HG03571 (cell line): ENCODE data around the gene HOPX.
"Not testable (repeated sequence)": the region's sequence is repeated elsewhere in the genome, so short reads cannot be mapped to it uniquely, and the experiment has no call there.

Experiments
- ATAC-seq: cut with Tn5 transposase; IDR thresholded peaks from one replicate; pipeline ENCODE4 v1.9.1; 2021; ENCODE audit not compliant: unreplicated experiment

The HOPX gene

DNA sequence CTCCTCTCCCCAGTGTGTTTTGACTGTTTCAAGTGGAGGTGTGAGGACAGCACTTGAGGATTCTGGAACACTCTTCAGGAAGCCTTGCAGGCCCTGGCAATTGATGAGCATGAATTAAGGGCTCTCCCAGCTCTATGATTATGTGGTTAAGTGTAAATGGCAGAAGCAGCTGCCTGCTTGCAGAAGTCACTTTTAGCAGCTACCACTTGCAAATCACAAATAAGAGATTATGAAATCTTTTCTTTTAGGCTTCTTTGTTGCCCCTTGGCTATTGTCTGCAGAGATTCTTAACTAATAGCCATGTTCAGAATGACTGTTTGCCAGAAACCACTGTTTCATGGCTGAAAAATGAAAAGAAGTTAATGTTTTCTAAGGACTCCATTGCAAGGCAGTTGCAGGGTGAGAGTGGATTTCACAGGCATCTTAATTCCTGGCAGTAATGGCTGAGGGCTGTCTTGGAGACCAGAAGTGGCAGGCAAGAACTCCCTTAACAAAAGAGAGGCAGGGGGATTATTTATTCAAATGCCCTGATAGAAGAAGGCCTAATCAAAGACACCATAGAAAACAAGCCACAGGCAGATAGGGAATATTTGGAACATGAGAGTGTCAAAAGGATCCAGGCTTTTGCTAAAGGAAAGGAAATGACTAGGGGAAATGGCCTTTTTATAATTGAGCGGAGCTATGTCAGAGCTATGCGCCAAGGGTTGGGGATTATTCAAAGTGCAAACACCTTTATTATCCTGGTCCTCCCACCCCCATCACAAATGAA, 8.3 kb upstream of the HOPX start:
- ATAC-seq, result no peak

DNA sequence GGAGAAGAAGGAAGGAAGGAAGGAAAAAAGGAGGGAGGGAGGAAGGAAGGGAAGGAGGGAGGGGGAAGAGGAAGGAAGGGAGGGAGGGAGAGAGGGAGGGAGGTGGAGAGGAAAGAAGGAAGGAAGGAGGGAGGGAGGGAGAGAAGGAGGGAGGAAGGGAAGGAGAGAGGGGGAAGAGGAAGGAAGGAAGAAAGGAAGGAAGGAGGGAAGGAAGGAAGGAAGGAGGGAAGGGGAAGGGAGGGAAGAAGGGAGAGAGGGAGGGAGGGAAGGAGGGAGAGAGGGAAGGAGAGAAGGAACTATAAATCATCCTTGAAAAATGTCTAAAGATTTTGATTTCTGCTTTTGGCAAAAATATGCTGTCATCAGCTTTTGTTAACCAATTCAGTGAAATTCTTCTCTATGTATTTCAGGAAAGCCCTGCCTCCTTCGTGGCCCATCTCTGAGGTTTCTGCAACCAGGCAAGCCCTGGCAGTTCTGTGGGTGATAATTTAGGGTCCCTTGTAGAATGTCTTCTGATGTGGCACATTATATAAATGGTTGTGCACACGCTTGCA, 7.1 kb upstream of the HOPX start:
- ATAC-seq, result no peak

DNA sequence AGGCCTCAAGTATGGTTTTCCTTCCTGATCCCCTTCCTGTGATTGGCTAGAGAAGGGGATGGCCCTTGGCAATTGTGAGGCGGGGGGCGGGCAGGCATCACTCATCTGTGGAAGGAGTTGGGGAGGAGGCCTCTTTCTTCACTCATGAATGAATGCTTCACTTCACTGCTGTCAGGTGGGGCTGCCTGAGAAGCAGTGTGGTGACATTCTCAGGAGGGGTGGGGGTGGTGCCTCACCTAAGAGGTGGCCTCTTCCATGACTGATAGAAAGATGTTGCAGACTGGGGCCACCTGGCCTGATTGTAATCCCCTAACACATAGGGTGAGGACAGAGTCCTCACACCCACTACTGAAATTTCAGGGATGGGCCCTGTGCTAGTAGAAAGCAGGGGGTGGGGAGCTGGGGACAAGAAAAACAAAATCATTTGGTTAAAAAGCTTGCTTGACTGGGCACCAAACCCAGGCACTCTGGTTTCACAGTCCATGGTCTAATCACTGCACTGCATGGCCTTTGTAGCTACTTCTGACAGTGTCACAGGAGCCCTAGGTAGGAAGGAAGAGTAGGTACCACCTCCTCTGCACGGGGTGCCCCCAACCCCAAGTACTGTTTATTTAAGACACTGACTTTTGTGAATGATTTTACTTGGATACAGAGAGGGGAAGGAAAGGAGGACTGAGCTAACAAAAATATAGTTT, 5.6 kb upstream of the HOPX start:
- no peak for ATAC-seq

DNA sequence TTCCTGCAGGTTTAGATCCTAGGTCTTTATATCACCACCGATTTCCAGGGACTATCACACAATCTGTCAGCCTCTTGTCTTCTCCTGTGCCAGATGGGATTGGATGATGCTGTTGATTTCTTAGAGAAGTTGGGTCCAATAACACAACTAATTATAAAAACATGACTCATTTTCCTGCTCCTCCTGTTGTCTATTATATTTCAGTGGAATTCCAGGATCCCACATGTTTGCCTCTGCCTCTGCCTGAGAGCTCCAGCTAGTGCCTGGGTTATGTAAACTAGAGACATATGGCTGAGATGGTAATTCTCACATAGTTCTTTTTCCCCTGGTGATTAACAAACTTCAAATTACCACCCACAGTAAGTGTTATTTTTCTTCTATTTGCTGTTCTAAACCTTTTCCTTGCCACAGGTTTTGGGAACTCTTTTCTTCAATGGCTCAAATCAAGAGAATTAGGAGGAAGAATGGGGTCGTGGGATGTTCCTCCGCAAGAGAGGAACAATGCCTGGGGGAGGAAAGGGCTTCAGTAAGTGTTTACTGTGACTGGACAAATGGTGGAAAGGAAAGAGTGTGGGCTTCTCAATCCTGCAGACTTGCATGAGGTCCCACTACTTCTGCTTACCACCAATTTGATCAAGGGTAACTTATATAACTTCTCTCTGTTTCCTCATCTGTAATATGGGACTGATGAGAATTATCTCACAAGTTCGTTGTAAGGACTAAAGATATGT, 3.4 kb upstream of the HOPX start:
- ATAC-seq, result no peak

GRCh38 chr4:56683455-56683854, 2.4 kb upstream of the HOPX start:
- ATAC-seq, result no peak

- ATAC-seq, result no peak
Observed at GRCh38 chr4:56681853-56682525, 893 bp upstream of the HOPX start.

DNA sequence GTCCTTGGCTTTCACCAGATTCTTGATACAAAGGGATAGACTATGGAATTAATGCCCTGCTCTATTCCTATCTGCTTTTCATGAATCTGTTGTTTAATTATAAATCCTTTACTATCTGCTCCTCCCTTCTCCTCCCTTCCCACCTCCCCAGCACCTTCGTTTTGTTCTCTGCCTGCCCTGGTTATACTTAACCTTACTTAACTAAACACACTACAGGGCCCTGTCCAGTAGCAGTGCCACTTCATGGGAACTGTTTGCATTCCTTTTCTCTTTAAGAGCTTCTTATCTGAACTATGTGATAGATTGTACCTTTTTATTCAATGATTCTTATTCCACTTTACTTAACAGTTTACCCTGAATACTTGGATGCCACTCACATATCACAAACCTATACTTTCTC, 830 bp downstream of the HOPX start:
- ATAC-seq, result no peak

DNA sequence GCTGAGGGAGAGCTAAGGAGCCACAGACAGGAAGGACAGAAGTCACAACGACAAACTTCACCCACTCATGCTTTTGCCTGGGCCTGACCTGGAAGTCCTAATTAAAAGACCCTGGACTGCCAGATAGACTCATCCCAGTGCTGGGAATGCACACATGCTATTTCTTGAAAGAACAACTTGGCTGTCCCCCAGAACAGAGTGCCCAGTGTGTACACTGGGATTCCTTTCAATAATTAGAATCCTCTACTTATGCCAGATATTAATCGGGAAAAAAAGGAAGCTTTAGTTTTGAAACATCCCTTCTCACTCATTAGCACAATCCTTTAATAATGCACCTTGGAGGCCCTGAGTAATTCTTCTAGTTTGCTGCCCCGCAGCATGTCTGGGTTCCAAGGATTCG, 3.4 kb downstream of the HOPX start:
- no peak for ATAC-seq

DNA sequence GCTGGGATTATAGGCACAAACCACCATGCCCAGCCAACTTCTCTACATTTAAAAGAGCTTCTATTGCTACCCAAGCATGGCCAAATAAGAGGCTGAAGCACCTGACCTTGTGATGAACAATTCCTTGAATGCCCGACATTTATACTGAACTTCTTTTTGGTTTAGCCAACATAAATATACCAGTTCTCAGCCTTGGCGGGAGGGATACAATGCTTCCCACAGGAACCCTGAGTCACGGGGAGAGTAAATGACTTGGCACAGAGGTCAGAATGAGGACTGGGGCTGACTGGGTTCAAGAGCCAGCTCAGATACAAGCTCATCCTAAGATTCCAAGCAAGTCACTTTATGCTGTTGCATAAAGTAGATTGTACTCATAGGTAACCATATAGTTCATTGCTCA, 6.1 kb downstream of the HOPX start:
- ATAC-seq, result no peak

GRCh38 chr4:56671860-56672259, 9.2 kb downstream of the HOPX start:
- no peak for ATAC-seq

GRCh38 chr4:56671373-56671772, 9.7 kb downstream of the HOPX start:
- no peak for ATAC-seq

GRCh38 chr4:56668267-56668666, 12.8 kb downstream of the HOPX start:
- no peak for ATAC-seq

DNA sequence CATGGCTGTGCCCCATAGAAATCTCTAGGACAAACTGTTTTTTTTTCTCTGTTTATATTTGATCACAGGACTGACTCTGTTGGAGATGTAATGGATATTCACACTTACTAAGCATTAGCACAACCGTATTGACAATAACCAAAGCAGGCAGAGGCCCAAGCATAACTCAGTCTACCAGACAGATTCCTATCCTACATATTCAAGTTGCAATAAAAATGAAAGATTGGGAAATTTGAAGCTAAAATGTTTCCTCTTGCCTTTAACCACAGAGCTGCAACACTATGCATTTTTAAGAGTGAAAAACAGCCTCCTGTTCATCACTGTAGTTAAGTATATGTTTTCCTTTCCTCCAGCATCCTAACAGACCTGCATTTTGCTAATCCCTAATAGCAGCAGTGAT, 13.7 kb downstream of the HOPX start:
- ATAC-seq, result not testable (repeated sequence)

GRCh38 chr4:56666279-56666678, 14.8 kb downstream of the HOPX start:
- no peak for ATAC-seq

- no peak for ATAC-seq
Observed at GRCh38 chr4:56665781-56666180, 15.3 kb downstream of the HOPX start.

DNA sequence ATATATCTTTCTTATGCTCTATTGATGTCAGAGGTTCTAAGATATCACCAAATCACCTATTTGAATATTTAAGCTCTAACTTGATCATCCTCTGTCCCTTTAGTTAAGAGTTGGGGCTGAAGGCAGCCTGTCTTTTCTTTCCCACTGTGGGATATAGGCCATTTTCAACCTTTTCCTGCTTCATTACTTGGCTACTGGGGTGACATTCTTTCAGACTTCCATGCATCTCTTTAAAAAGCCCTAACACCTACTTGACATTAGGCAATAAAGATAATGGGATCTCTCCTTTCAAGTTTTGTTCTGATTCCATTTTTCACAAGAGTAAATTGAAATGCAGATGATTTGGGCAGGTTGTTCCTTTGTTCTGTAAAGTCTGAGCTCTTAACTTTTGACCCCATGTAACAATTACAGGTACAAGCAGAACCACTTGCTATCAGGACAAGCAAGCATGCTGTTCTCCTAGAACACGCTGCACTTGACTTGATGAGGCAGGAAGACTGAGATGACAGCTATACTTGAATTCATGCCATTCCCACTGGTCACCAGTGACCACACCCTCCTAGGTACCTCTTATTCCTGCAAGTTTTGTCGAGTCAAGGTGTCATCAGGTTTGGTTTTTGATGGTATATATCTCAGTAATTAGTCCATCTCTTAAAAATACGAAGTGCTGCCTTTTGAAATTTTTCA, 18.2 kb downstream of the HOPX start:
- ATAC-seq, result no peak

DNA sequence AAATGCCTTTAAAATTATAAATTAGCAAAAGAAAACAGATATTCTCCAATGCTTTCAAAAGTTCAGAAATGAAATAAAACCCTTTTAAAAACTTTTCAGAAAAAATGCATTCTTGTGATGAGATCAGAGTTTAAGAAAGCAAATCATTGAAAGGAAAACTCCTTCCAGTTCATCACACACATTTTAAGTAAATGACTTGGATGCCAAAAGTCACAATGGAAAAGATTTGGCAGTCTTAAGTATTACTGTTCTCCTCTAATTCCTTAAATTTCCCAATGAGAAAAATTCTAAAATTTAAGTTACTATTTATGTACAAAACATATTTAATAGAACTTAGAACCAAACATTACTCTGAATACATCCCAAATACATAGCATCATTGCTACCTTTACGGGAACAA, 21.1 kb downstream of the HOPX start:
- no peak for ATAC-seq

DNA sequence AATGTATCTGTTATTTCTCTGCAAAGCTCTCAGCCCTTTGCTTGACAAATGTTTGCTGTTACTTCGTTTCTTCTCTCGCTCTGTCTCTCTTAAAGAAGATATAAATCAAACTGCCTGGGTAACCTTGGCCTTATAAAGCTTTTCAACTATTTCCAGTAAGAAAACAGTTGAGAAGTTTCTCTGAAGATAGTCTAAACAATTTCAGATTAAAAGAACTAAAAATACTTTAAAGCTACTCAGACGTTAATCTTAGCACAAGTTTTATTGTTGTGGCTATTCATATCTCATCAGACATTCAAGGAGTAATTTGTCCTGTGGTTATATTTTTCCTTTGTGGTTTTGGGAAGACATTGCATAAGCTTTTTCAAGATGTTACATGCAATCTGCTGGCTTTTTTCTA, 22.6 kb downstream of the HOPX start:
- no peak for ATAC-seq

DNA sequence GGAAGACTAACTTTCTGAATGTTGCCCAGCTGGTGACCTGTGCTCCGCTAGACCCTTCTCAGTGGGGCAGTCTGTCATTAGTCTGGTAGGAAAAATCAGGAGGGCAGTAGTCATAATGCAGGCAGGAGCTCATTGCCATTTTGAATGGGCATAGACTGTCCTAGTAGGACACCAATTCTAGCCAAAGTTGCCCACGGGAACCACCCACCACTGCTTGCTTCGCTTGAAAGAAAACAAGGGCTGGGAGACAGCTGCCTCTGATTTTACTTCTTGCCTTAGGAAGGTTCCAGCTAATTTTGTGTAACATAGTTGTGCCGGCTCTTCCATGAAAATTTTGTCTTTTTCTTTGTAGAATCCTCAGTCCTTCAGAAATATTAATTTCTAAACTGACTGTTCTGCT, 23.3 kb downstream of the HOPX start:
- no peak for ATAC-seq

GRCh38 chr4:56657128-56657527, 24.0 kb downstream of the HOPX start:
- no peak for ATAC-seq

DNA sequence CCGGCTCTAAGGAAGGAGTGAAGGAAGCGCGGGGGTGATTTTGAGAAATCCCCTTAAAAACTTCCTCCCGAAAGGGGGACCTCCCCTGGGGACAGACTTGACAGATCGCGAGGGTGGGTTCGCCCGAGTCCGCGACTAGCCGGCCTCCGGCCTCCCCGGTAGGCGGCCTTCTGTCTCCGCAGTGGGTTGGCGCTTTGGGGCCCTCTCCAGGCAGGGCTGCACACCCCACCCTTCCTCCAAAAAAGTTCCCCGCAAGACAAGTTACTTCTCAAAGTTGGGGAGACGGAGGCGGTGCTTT, 24.8 kb downstream of the HOPX start:
- ATAC-seq, result no peak
